Hepatocyte (in vitro differentiated cells): ENCODE data around the gene MBLAC1. TPM values are rescaled to one million over a fixed set of nuclear protein-coding genes. Genes with fewer than 3 reads are reported as not detected.
A peak's percentile ranks its signal among the peaks of the same experiment; 100 is the strongest.

Source experiments
- DNase-seq: peaks from one replicate; pipeline ENCODE4 v3.0.0-alpha.2; 2016; ENCODE audit warnings: low spot score
- H2AFZ ChIP-seq: fragments of 200-600 bp; sonication (generic); 2 replicates; pipeline ENCODE4 v1.6.0; 2016; ENCODE audit warnings: antibody characterized with exemption, mild to moderate bottlenecking
- H3K27ac ChIP-seq: fragments of 200-600 bp; sonication (generic); 2 replicates; pipeline ENCODE4 v1.5.1; 2016; ENCODE audit warnings: mild to moderate bottlenecking
- H3K27me3 ChIP-seq: fragments of 200-600 bp; sonication (generic); 2 replicates; pipeline ENCODE4 v1.6.1; 2016
- H3K36me3 ChIP-seq: fragments of 200-600 bp; sonication (generic); replicated peaks from 2 replicates; pipeline ENCODE4 v1.5.1; 2016; ENCODE audit warnings: low read depth; ENCODE audit not compliant: insufficient read depth
- H3K4me1 ChIP-seq: fragments of 200-600 bp; sonication (generic); 2 replicates; pipeline ENCODE4 v1.5.1; 2016; ENCODE audit warnings: mild to moderate bottlenecking, moderate library complexity; ENCODE audit not compliant: insufficient read depth
- H3K4me2 ChIP-seq: fragments of 200-600 bp; sonication (generic); 2 replicates; pipeline ENCODE4 v1.6.0; 2016
- H3K4me3 ChIP-seq: fragments of 200-600 bp; sonication (generic); 2 replicates; pipeline ENCODE4 v1.5.1; 2016; ENCODE audit warnings: mild to moderate bottlenecking
- H3K79me2 ChIP-seq: fragments of 200-600 bp; sonication (generic); 2 replicates; pipeline ENCODE4 v1.6.0; 2017; ENCODE audit warnings: mild to moderate bottlenecking
- H3K9me2 ChIP-seq: fragments of 200-600 bp; sonication (generic); replicated peaks from 2 replicates; pipeline ENCODE4 v1.6.0; 2017; ENCODE audit warnings: mild to moderate bottlenecking; ENCODE audit not compliant: insufficient read depth
- H3K9me3 ChIP-seq: fragments of 200-600 bp; sonication (generic); 2 replicates; pipeline ENCODE4 v1.5.1; 2016; ENCODE audit warnings: low read depth, mild to moderate bottlenecking
- H4K20me1 ChIP-seq: fragments of 200-600 bp; sonication (generic); 2 replicates; pipeline ENCODE4 v1.6.0; 2016; ENCODE audit warnings: mild to moderate bottlenecking; ENCODE audit not compliant: insufficient read depth, poor library complexity, severe bottlenecking
- EZH2 ChIP-seq: fragments of 200-600 bp; sonication (generic); IDR thresholded peaks from 2 replicates; pipeline ENCODE4 v1.6.1; 2016; ENCODE audit warnings: antibody characterized with exemption, mild to moderate bottlenecking, borderline replicate concordance
- EZH2phosphoT487 ChIP-seq: fragments of 200-600 bp; sonication (generic); IDR thresholded peaks from one replicate; pipeline ENCODE4 v1.6.1; 2018; ENCODE audit warnings: antibody characterized with exemption, mild to moderate bottlenecking, low read depth, moderate library complexity; ENCODE audit not compliant: unreplicated experiment, severe bottlenecking
- whole genome bisulfite sequencing: methylation state at CpG from one replicate; pipeline ENCODE4 v1.1.6; 2016; ENCODE audit warnings: low lambda C conversion rate; ENCODE audit errors: missing lambda C conversion rate; 5-methylcytosine and 5-hydroxymethylcytosine counted together
- polyA plus RNA-seq: library from polyadenylated mRNA; unstranded; fragments of >200 nt; fragmentation: Nextera tagmentation; extraction: Ambion mirVana; gene quantifications from 2 replicates; pipeline ENCODE4 v1.2.1, GENCODE V29; 2016
- total RNA-seq: library from RNA; depleted of rRNA; stranded (reverse); fragments of >200 nt; gene quantifications from 2 replicates; pipeline ENCODE4 v1.2.3, GENCODE V29; 2014
- TF ChIP-seq, protein P1 (sequence below): fragments of 200-600 bp; sonication (generic); IDR thresholded peaks from 2 replicates; pipeline ENCODE4 v1.5.1; 2016; ENCODE audit warnings: antibody characterized with exemption, mild to moderate bottlenecking; ENCODE audit not compliant: poor library complexity

The MBLAC1 gene
- total and polyA plus RNA-seq, 2 experiments from 2014 or later: 2.7 to 4.5 TPM

DNA sequence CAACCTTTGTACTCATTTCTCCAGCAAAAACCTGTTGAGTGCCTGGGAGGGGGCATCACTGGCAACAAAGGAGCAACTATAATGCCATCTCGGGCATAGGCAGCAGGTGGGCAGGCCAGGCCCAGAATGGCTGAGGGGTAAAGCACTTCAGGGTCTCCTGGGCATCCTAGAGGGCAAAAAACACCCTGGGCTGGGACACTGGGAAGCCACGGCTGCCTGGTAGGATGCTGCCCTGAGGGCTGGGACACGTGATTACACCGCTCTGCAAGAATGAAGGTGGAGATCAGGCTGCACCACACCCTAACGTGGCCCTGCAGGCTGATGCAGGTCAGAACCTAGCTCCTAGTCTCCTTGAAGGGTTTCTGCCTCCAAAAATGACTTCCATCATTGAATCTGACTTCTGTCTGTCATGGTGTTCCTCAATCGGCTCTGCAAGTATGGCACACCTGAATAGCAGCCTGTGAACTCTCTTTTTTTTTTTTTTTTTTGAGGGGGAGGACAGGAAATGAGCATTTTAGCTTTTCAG, 36.3 kb downstream of the MBLAC1 start:
- H3K4me1 ChIP-seq: peaks cover 9% of the 10 kb centered on the region
- no peaks in the 10 kb centered on the region for H3K9me3 ChIP-seq
- DNase-seq: peak; percentile 51
- no peak overlapping the region for H3K4me3 ChIP-seq
- H3K4me2 ChIP-seq: no peak overlapping the region
- H3K27ac ChIP-seq: no peak overlapping the region
- no peaks in the 10 kb centered on the region for H4K20me1 ChIP-seq
- whole genome bisulfite sequencing: 52% methylated on average over 6 of the region's 6 CpGs
- peaks cover 3% of the 10 kb centered on the region for H3K79me2 ChIP-seq
- TF ChIP-seq EZH2 (no peak), EZH2phosphoT487 (no peak)
- TF ChIP-seq, protein P1, sequence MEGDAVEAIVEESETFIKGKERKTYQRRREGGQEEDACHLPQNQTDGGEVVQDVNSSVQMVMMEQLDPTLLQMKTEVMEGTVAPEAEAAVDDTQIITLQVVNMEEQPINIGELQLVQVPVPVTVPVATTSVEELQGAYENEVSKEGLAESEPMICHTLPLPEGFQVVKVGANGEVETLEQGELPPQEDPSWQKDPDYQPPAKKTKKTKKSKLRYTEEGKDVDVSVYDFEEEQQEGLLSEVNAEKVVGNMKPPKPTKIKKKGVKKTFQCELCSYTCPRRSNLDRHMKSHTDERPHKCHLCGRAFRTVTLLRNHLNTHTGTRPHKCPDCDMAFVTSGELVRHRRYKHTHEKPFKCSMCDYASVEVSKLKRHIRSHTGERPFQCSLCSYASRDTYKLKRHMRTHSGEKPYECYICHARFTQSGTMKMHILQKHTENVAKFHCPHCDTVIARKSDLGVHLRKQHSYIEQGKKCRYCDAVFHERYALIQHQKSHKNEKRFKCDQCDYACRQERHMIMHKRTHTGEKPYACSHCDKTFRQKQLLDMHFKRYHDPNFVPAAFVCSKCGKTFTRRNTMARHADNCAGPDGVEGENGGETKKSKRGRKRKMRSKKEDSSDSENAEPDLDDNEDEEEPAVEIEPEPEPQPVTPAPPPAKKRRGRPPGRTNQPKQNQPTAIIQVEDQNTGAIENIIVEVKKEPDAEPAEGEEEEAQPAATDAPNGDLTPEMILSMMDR: no peak
- peaks cover 3% of the 10 kb centered on the region for H3K27me3 ChIP-seq
- no peaks in the 10 kb centered on the region for H3K36me3 ChIP-seq
- no peaks in the 10 kb centered on the region for H3K9me2 ChIP-seq
- H2AFZ ChIP-seq: no peak overlapping the region

DNA sequence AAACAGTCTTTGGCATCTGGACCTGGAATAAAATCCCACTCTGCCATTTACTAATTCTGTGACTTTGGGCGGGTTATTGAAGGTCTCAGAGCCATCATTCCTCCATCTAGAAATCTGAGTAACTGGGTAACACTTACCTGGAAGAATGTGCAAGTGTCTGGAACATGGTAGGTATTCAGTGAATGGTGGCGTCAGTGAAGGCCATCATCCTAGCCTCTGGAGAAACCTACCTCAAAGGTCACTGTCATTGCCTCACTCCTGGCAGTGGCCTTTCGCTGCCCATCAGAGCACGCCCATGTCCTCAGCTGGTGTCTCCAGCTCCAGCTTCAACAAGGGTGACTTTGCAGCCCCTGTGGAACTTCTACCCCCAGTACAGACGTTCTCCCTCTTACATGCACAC, 37.1 kb downstream of the MBLAC1 start:
- TF ChIP-seq EZH2 (no peak), EZH2phosphoT487 (no peak)
- TF ChIP-seq, protein P1: no peak
- no peak for DNase-seq
- Histone ChIP-seq H4K20me1 (no peaks in the 10 kb centered on the region), H3K4me2 (no peak overlapping the region), H3K4me1 (peaks cover 9% of the 10 kb centered on the region), H3K27me3 (peaks cover 3% of the 10 kb centered on the region), H3K9me2 (no peaks in the 10 kb centered on the region), H3K9me3 (no peaks in the 10 kb centered on the region), H2AFZ (no peak overlapping the region), H3K36me3 (no peaks in the 10 kb centered on the region), H3K27ac (no peak overlapping the region), H3K79me2 (no peaks in the 10 kb centered on the region), H3K4me3 (no peak overlapping the region)
- 94% methylated on average over 5 of the region's 5 CpGs for WGBS

DNA sequence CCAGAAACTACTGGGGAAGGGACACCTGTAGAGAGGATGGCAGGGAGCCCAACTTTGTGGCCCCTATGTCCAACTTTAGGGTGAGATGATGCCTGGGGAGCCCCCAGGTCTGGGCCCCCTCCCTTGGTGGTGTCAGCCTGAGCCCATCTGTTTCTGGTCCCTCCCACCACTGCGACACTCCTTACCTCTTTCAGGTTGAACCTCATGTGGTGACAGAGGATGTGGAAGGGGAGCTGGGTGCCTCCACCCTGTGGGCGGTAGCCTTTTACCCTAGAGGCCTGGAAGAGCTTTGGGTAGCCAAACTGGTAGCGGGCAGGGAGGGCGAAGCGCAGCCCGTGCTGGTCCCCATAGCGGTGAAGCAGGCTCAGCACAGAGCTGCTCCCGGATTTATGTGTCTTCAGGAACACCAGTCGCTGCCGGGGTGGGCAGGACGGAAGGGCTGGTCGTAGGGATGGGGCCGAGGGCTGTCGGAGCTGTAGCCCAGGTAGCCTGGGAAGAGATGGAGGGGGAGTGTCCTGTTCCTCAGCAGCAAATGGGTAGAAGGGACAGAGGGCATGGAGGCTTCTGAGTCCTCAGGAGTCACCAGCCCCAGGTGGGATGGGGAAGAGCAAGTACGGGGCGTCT, 39.7 kb downstream of the MBLAC1 start:
- Histone ChIP-seq H3K27me3 (peaks cover 12% of the 10 kb centered on the region), H3K27ac (no peak overlapping the region), H3K79me2 (no peaks in the 10 kb centered on the region), H3K36me3 (no peaks in the 10 kb centered on the region), H3K4me2 (no peak overlapping the region), H3K4me1 (peaks cover 14% of the 10 kb centered on the region), H4K20me1 (no peaks in the 10 kb centered on the region), H3K4me3 (no peak overlapping the region), H3K9me2 (no peaks in the 10 kb centered on the region), H3K9me3 (no peaks in the 10 kb centered on the region), H2AFZ (no peak overlapping the region)
- WGBS: 85% methylated on average over 16 of the region's 16 CpGs
- DNase-seq: no peak
- TF ChIP-seq, protein P1: no peak
- no peak for TF ChIP-seq EZH2
- TF ChIP-seq EZH2phosphoT487: no peak
